Mesenchymal stem cell (in vitro differentiated cells and primary cell): ENCODE results near the gene CCDC24.

Experiments used
- DNase-seq: peaks from one replicate; pipeline ENCODE4 v3.0.0-alpha.2; 2013
- H2AFZ ChIP-seq: one replicate; pipeline ENCODE4 v1.6.1; 2013; ENCODE audit warnings: low read depth, mild to moderate bottlenecking, control low read depth, inconsistent platforms, low read length, moderate library complexity
- H2AK5ac ChIP-seq: 2 replicates; pipeline ENCODE4 v1.6.1; 2013; ENCODE audit warnings: low read length, moderate library complexity, mild to moderate bottlenecking, inconsistent platforms; ENCODE audit not compliant: severe bottlenecking
- H2BK120ac ChIP-seq: one replicate; pipeline ENCODE4 v1.6.1; 2013; ENCODE audit warnings: low read depth, mild to moderate bottlenecking, inconsistent platforms, low read length, moderate library complexity
- H2BK12ac ChIP-seq, 2 experiments: one replicate each; pipeline ENCODE4 v1.6.1; 2013; ENCODE audit warnings: inconsistent platforms in 2 of 2, low read length in 2 of 2, mild to moderate bottlenecking in 2 of 2, moderate library complexity in 2 of 2, control low read depth in 1 of 2
- H2BK15ac ChIP-seq: one replicate; pipeline ENCODE4 v1.6.1; 2013; ENCODE audit warnings: mild to moderate bottlenecking, low read depth, inconsistent platforms; ENCODE audit not compliant: poor library complexity, severe bottlenecking
- H2BK5ac ChIP-seq: 2 replicates; pipeline ENCODE4 v1.6.1; 2013; ENCODE audit warnings: low read depth, mild to moderate bottlenecking, low read length, control low read depth, inconsistent platforms; ENCODE audit not compliant: poor library complexity, severe bottlenecking
- H3K14ac ChIP-seq, 2 experiments: one replicate each; pipeline ENCODE4 v1.6.1; 2013; ENCODE audit warnings: inconsistent platforms in 2 of 2, low read length in 2 of 2, control low read depth in 1 of 2, mild to moderate bottlenecking in 1 of 2, moderate library complexity in 1 of 2
- H3K18ac ChIP-seq, 2 experiments: one replicate each; pipeline ENCODE4 v1.6.1; 2013; ENCODE audit warnings: inconsistent platforms in 2 of 2, low read length in 2 of 2, control low read depth in 1 of 2, low read depth in 1 of 2, mild to moderate bottlenecking in 1 of 2
- H3K23ac ChIP-seq, 2 experiments: one replicate each; pipeline ENCODE4 v1.6.1; 2013; ENCODE audit warnings: inconsistent platforms in 2 of 2, low read length in 2 of 2, mild to moderate bottlenecking in 2 of 2, moderate library complexity in 2 of 2, control low read depth in 1 of 2
- H3K27ac ChIP-seq: 2 replicates; pipeline ENCODE4 v1.5.1; 2013; ENCODE audit warnings: mild to moderate bottlenecking, moderate library complexity, low read length, control low read depth, inconsistent platforms; ENCODE audit not compliant: poor library complexity, severe bottlenecking
- H3K27me3 ChIP-seq, 2 experiments: 2 replicates each; pipeline versions ENCODE4 v1.6.1 to v1.7.0; 2013; ENCODE audit warnings: low read length in 2 of 2, mild to moderate bottlenecking in 2 of 2, moderate library complexity in 2 of 2, control low read depth in 1 of 2, inconsistent platforms in 1 of 2; ENCODE audit not compliant: control insufficient read depth in 1 of 2, insufficient read depth in 1 of 2
- H3K36me3 ChIP-seq, 2 experiments: 2 replicates each; pipeline versions ENCODE4 v1.6.1 to v1.7.0; 2013; ENCODE audit warnings: low read length in 2 of 2, control low read depth in 1 of 2, inconsistent platforms in 1 of 2, low read depth in 1 of 2, mild to moderate bottlenecking in 1 of 2; ENCODE audit not compliant: insufficient read depth in 2 of 2, control insufficient read depth in 1 of 2
- H3K4ac ChIP-seq, 2 experiments: one replicate each; pipeline ENCODE4 v1.6.1; 2013; ENCODE audit warnings: inconsistent platforms in 2 of 2, low read length in 2 of 2, mild to moderate bottlenecking in 2 of 2, moderate library complexity in 2 of 2, control low read depth in 1 of 2, low read depth in 1 of 2
- H3K4me1 ChIP-seq: 2 replicates; pipeline ENCODE4 v1.6.1; 2013; ENCODE audit warnings: low read depth, low read length, control low read depth; ENCODE audit not compliant: control insufficient read depth, insufficient read depth
- H3K4me2 ChIP-seq: 2 replicates; pipeline ENCODE4 v1.6.1; 2013; ENCODE audit warnings: low read length, mild to moderate bottlenecking, inconsistent platforms; ENCODE audit not compliant: poor library complexity, severe bottlenecking
- H3K4me3 ChIP-seq, 2 experiments: 2 replicates each; pipeline versions ENCODE4 v1.5.1 to v1.7.0; 2013; ENCODE audit warnings: low read length in 2 of 2, mild to moderate bottlenecking in 2 of 2, control low read depth in 1 of 2, low read depth in 1 of 2; ENCODE audit not compliant: insufficient read depth in 1 of 2
- H3K79me1 ChIP-seq: replicated peaks from 2 replicates; pipeline ENCODE4 v1.6.1; 2013; ENCODE audit warnings: mild to moderate bottlenecking, control low read depth, low read length, inconsistent platforms; ENCODE audit not compliant: poor library complexity, severe bottlenecking
- H3K9ac ChIP-seq: 2 replicates; pipeline ENCODE4 v1.7.0; 2013; ENCODE audit warnings: mild to moderate bottlenecking, low read length, moderate library complexity
- H3K9me3 ChIP-seq: 2 replicates; pipeline ENCODE4 v1.7.0; 2013; ENCODE audit warnings: mild to moderate bottlenecking, low read length; ENCODE audit not compliant: control insufficient read depth
- H4K8ac ChIP-seq: one replicate; pipeline ENCODE4 v1.6.1; 2013; ENCODE audit warnings: inconsistent platforms, mild to moderate bottlenecking, low read length, moderate library complexity
- H4K91ac ChIP-seq: one replicate; pipeline ENCODE4 v1.6.1; 2013; ENCODE audit warnings: mild to moderate bottlenecking, low read length, inconsistent platforms
- WGBS: methylation state at CpG from one replicate; pipeline ENCODE4 v1.1.7; 2013; ENCODE audit warnings: mixed read lengths; 5-methylcytosine and 5-hydroxymethylcytosine counted together

CCDC24 gene

DNA sequence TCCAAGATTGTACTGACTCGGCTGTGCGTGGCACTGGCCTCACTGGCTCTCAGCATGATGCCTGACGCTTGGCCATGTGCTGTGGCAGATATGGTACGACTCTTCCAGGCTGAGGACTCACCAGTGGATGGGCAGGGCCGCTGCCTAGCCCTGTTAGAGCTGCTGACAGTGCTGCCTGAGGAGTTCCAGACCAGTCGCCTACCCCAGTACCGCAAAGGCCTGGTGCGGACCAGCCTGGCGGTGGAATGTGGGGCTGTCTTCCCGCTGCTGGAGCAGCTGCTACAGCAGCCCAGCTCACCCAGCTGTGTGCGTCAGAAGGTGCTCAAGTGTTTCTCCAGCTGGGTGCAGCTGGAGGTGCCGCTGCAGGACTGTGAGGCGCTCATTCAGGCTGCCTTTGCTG, 41.7 kb upstream of the CCDC24 start:
- WGBS: 86% methylated on average over 13 of the region's 13 CpGs

GRCh38 chr1:43951021-43951985, 40.1 kb upstream of the CCDC24 start:
- Histone ChIP-seq H2BK5ac (no peak overlapping the region), H2BK15ac (no peak overlapping the region), H3K14ac (no peak overlapping the region), H3K23ac (no peak overlapping the region), H3K79me1 (peaks cover 46% of the 10 kb centered on the region), H2AFZ (no peak overlapping the region), H3K9me3 (no peaks in the 10 kb centered on the region), H3K9ac (no peak overlapping the region), H2AK5ac (no peak overlapping the region), H3K4ac (no peak overlapping the region), H4K91ac (no peak overlapping the region), H3K4me2 (no peak overlapping the region), H3K4me1 (peaks cover 26% of the 10 kb centered on the region), H4K8ac (no peak overlapping the region), H3K27ac (no peak overlapping the region), H3K36me3 (peaks cover 16 to 25% of the 10 kb centered on the region in 2 experiments), H3K18ac (no peak overlapping the region), H3K27me3 (no peaks in the 10 kb centered on the region), H2BK120ac (no peak overlapping the region), H3K4me3 (peak overlapping the region in 1 of 2 experiments; percentile 27), H2BK12ac (no peak overlapping the region)
- no peak for DNase-seq
- 97% methylated on average over 4 of the region's 4 CpGs for WGBS

More for the DNA sequence above, 41.7 kb upstream of the CCDC24 start:
- no peak overlapping the region for H2AK5ac ChIP-seq
- no peak overlapping the region for H2BK15ac ChIP-seq
- no peak overlapping the region for H3K9ac ChIP-seq
- H3K4me2 ChIP-seq: no peak overlapping the region
- no peak overlapping the region for H3K27ac ChIP-seq
- peaks cover 43% of the 10 kb centered on the region for H3K79me1 ChIP-seq
- no peak overlapping the region for H3K14ac ChIP-seq
- no peaks in the 10 kb centered on the region for H3K9me3 ChIP-seq
- H4K91ac ChIP-seq: no peak overlapping the region
- no peak overlapping the region for H2AFZ ChIP-seq
- H2BK120ac ChIP-seq: no peak overlapping the region
- peaks cover 14 to 22% of the 10 kb centered on the region in 2 experiments for H3K36me3 ChIP-seq
- DNase-seq: no peak
- no peak overlapping the region for H3K4ac ChIP-seq
- no peak overlapping the region for H4K8ac ChIP-seq
- peaks cover 32% of the 10 kb centered on the region for H3K4me1 ChIP-seq
- no peaks in the 10 kb centered on the region for H3K27me3 ChIP-seq
- no peak overlapping the region for H3K23ac ChIP-seq
- no peak overlapping the region for H2BK5ac ChIP-seq
- no peak overlapping the region for H2BK12ac ChIP-seq
- no peak overlapping the region for H3K4me3 ChIP-seq
- H3K18ac ChIP-seq: no peak overlapping the region

DNA sequence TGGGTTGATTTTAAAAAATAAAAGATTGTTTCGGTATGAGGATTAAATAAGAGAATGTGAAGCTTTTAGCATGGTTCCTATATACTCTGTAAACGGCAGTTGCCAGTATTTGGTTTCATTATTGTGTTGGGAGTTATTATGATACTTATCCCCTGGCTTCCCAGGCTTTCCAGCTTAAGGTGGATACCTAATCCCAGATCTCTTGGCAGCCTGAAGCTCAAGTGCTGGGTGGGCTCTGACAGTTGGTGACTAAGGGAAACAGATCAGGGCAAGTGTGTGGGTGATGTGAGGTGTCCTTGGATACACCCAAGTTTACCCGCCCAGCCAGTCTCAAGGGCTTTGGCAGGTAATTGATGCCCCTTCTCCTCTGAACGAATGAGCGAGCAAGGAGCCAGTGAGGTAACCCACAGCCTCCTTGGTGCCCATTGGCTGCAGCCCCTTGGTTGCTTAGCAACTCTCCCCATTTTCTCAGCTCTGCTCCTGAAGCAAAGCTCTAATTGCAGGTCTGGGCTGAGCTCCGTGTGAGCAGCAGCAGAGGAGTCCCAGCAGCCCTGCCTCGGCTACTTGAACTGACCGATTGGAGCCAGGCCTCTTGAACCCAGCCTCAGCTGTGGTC, 38.6 kb upstream of the CCDC24 start:
- Histone ChIP-seq H4K8ac (no peak overlapping the region), H3K14ac (no peak overlapping the region), H3K27me3 (no peaks in the 10 kb centered on the region), H2BK5ac (no peak overlapping the region), H3K4ac (no peak overlapping the region), H3K27ac (no peak overlapping the region), H4K91ac (no peak overlapping the region), H2AFZ (no peak overlapping the region), H3K4me1 (peaks cover 19% of the 10 kb centered on the region), H2BK12ac (no peak overlapping the region), H3K79me1 (peaks cover 41% of the 10 kb centered on the region), H3K36me3 (peaks cover 32 to 40% of the 10 kb centered on the region in 2 experiments), H2AK5ac (no peak overlapping the region), H2BK15ac (no peak overlapping the region), H2BK120ac (no peak overlapping the region), H3K9me3 (no peaks in the 10 kb centered on the region), H3K4me3 (no peak overlapping the region), H3K18ac (no peak overlapping the region), H3K4me2 (no peak overlapping the region), H3K23ac (no peak overlapping the region), H3K9ac (no peak overlapping the region)
- 70% methylated on average over 8 of the region's 8 CpGs for WGBS
- no peak for DNase-seq

DNA sequence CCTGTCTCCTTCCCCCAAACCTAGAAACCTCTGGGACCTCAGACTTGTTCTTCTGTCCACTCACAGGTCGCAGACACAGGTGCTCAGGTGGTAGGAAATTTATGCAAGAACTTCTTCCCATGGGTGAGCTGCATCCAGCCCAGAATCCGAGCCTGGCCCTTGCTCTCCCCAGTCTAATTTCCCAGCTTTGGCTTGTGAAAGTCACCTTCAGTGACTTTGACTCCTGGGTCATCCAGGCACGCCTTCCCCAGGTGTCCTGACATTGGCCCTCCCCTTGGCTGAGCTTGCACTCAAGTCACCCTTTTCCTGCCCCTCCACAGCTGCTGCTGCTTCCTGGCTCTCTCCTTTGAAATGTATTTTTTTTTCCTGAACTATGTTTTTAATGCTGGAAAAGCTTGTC, 38.0 kb upstream of the CCDC24 start:
- Histone ChIP-seq H2BK15ac (no peak overlapping the region), H3K4me3 (no peak overlapping the region), H3K4ac (no peak overlapping the region), H3K4me1 (peaks cover 14% of the 10 kb centered on the region), H4K91ac (no peak overlapping the region), H2BK12ac (no peak overlapping the region), H2AK5ac (no peak overlapping the region), H2BK5ac (no peak overlapping the region), H3K14ac (no peak overlapping the region), H2AFZ (no peak overlapping the region), H3K9ac (no peak overlapping the region), H3K79me1 (peaks cover 36% of the 10 kb centered on the region), H3K23ac (no peak overlapping the region), H3K9me3 (no peaks in the 10 kb centered on the region), H3K27ac (no peak overlapping the region), H3K36me3 (peaks cover 37 to 45% of the 10 kb centered on the region in 2 experiments), H3K27me3 (no peaks in the 10 kb centered on the region), H3K18ac (no peak overlapping the region), H4K8ac (no peak overlapping the region), H2BK120ac (no peak overlapping the region), H3K4me2 (no peak overlapping the region)
- no peak for DNase-seq
- WGBS: 95% methylated on average over 3 of the region's 3 CpGs
